Heart left ventricle (tissue), 13 donors: ENCODE data around the gene PPA2.

Experiments
- POLR2A ChIP-seq, 2 donors: fragments of 450-650 bp; IDR thresholded peaks; one replicate each; pipeline ENCODE4 v1.6.1; 2017; ENCODE audit warnings: antibody characterized with exemption in 2 of 2, mild to moderate bottlenecking in 2 of 2, moderate library complexity in 2 of 2
- TF ChIP-seq, protein P1 (sequence below), 12 donors: fragments of 200-600 bp; sonication (generic) in 4 of 12; IDR thresholded peaks; one replicate each; pipeline versions ENCODE4 v1.5.0 to v1.8.0; 2018 to 2022; ENCODE audit warnings: antibody characterized with exemption in 12 of 12, mild to moderate bottlenecking in 5 of 12
- donor health status: ischemic (EF 13 %, LVEDD 7.1; RV severe dilation, severe dysfunction).
- donor health status: DM: no; HTN: yes; CAD: no.
- donor health status: DM: no; HTN: no; CAD: no.
- donor health status: ischemic (EF 25% LVEDD 6.9; RV normal size, moderate dysfunction).
- donor health status: ischemic (EF 25% LVEDD 5.7; RV mildly dilated, moderate dysfunction).
- donor health status: ischemic (EF 35%, LVEDD 5.7; RV mildly dilated, moderate dysfunction).
- donor health status: nonischemic (EF 11% LVEDD 7.7; RV severe dilation, severe dysfunction).
- donor health status: DM: yes; HTN: yes; CAD: no.
- donor health status: PGD.
- donor health status: ischemic (EF 29% LVEDD 5.4; RV normal size, mild dysfunction).
- donor health status: nonischemic (EF 23%, LVEDD 6.1; RV moderate dilation, normal function).

DNA sequence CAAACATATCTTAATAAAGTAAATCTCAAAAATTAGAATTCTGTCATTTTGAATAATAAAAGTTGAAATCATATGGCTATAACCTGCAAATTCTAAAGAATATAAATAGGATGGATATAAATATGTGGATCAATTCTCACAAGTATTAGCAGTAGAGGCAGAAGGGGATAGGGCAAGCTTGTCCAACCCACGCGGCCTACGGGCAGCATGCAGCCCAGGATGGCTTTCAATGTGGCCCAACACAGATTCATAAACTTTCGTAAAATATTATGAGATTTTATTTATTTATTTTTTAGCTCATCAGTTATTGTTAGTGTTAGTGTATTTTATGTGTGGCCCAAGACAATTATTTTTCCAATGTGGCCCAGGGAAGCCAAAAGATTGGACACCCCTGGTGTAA lies 41.4 kb downstream of the PPA2 start:
- TF ChIP-seq POLR2A (IDR thresholded peaks at IDR 0.05), result no peak
- TF ChIP-seq, protein P1, sequence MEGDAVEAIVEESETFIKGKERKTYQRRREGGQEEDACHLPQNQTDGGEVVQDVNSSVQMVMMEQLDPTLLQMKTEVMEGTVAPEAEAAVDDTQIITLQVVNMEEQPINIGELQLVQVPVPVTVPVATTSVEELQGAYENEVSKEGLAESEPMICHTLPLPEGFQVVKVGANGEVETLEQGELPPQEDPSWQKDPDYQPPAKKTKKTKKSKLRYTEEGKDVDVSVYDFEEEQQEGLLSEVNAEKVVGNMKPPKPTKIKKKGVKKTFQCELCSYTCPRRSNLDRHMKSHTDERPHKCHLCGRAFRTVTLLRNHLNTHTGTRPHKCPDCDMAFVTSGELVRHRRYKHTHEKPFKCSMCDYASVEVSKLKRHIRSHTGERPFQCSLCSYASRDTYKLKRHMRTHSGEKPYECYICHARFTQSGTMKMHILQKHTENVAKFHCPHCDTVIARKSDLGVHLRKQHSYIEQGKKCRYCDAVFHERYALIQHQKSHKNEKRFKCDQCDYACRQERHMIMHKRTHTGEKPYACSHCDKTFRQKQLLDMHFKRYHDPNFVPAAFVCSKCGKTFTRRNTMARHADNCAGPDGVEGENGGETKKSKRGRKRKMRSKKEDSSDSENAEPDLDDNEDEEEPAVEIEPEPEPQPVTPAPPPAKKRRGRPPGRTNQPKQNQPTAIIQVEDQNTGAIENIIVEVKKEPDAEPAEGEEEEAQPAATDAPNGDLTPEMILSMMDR (IDR thresholded peaks at IDR 0.05), result no peak
